IPS DF 4.7 (cell line): ENCODE measurements around the gene TPM1.

ENCODE experiments used
- DNase-seq: peaks from one replicate; pipeline ENCODE4 v3.0.0-alpha.2; 2013; ENCODE audit warnings: low spot score; ENCODE audit errors: extremely low read depth

The TPM1 gene

GRCh38 chr15:63041402-63041973 lies 1.1 kb upstream of the TPM1 start:
- no peak for DNase-seq

- DNase-seq, result no peak
These were observed 359 bp downstream of the TPM1 start for GRCh38 chr15:63042877-63043334.

GRCh38 chr15:63043335-63044076 lies 959 bp downstream of the TPM1 start:
- DNase-seq, result no peak

GRCh38 chr15:63044077-63044644 lies 1.6 kb downstream of the TPM1 start:
- DNase-seq, result no peak

- DNase-seq, result no peak
These were observed 2.3 kb downstream of the TPM1 start for GRCh38 chr15:63044645-63045464.

- DNase-seq, result no peak
These were observed 2.9 kb downstream of the TPM1 start for GRCh38 chr15:63045465-63045840.

GRCh38 chr15:63045879-63046278 lies 3.3 kb downstream of the TPM1 start:
- DNase-seq, result no peak

- no peak for DNase-seq
These were observed 4.6 kb downstream of the TPM1 start for GRCh38 chr15:63046917-63047760.

GRCh38 chr15:63047792-63048114 lies 5.2 kb downstream of the TPM1 start:
- DNase-seq, result no peak

- no peak for DNase-seq
These were observed 5.7 kb downstream of the TPM1 start for GRCh38 chr15:63048115-63048775.

GRCh38 chr15:63048776-63049665 lies 6.5 kb downstream of the TPM1 start:
- DNase-seq, result no peak

- DNase-seq, result no peak
These were observed 7.3 kb downstream of the TPM1 start for GRCh38 chr15:63049783-63050371.

- DNase-seq, result no peak
These were observed 8.2 kb downstream of the TPM1 start for GRCh38 chr15:63050731-63051155.

- DNase-seq, result no peak
These were observed 8.9 kb downstream of the TPM1 start for GRCh38 chr15:63051156-63052066.

- DNase-seq, result no peak
These were observed 9.7 kb downstream of the TPM1 start for GRCh38 chr15:63052077-63052841.

GRCh38 chr15:63052961-63053698 lies 10.6 kb downstream of the TPM1 start:
- no peak for DNase-seq

- DNase-seq, result no peak
These were observed 11.7 kb downstream of the TPM1 start for GRCh38 chr15:63054281-63054683.
